ENCODE measurements around the gene OPCML.

OPCML gene

GRCh38 chr11:133107136-133107535, 425.2 kb downstream of the OPCML start:
- no peak for TF ChIP-seq CTCF (IDR thresholded peaks at IDR 0.05; ENCODE audit: borderline replicate concordance, insufficient read depth, low read depth, low read length)
- H3K4me3 ChIP-seq (ENCODE audit: low read depth, low read length): no peak overlapping the region

- TF ChIP-seq CTCF (IDR thresholded peaks at IDR 0.05; ENCODE audit: borderline replicate concordance, insufficient read depth, low read depth, low read length): no peak
These were observed 425.9 kb downstream of the OPCML start for GRCh38 chr11:133106417-133106816.

GRCh38 chr11:133104009-133104744, 428.1 kb downstream of the OPCML start:
- TF ChIP-seq CTCF (IDR thresholded peaks at IDR 0.05; ENCODE audit: borderline replicate concordance, insufficient read depth, low read depth, low read length): no peak
- H3K4me3 ChIP-seq (ENCODE audit: low read depth, low read length): no peak overlapping the region

More at GRCh38 chr11:133106417-133106816, 425.9 kb downstream of the OPCML start:
- H3K4me3 ChIP-seq (ENCODE audit: low read depth, low read length): no peak overlapping the region

GRCh38 chr11:133096981-133097380, 435.3 kb downstream of the OPCML start:
- no peak for TF ChIP-seq CTCF (IDR thresholded peaks at IDR 0.05; ENCODE audit: borderline replicate concordance, insufficient read depth, low read depth, low read length)
- H3K4me3 ChIP-seq (ENCODE audit: low read depth, low read length): no peak overlapping the region

- no peak overlapping the region for H3K4me3 ChIP-seq (ENCODE audit: low read depth, low read length)
- TF ChIP-seq CTCF (IDR thresholded peaks at IDR 0.05; ENCODE audit: borderline replicate concordance, insufficient read depth, low read depth, low read length): no peak
These were observed 445.8 kb downstream of the OPCML start for GRCh38 chr11:133086518-133086917.

- peak; percentile 99 for TF ChIP-seq CTCF (IDR thresholded peaks at IDR 0.05; ENCODE audit: borderline replicate concordance, insufficient read depth, low read depth, low read length)
- peak overlapping the region; percentile 23 for H3K4me3 ChIP-seq (ENCODE audit: low read depth, low read length)
These were observed 449.3 kb downstream of the OPCML start for GRCh38 chr11:133082841-133083488.

GRCh38 chr11:133082453-133082781, 449.9 kb downstream of the OPCML start:
- no peak overlapping the region for H3K4me3 ChIP-seq (ENCODE audit: low read depth, low read length)
- no peak for TF ChIP-seq CTCF (IDR thresholded peaks at IDR 0.05; ENCODE audit: borderline replicate concordance, insufficient read depth, low read depth, low read length)
